ENCODE results near the gene NBEA.

NBEA gene

DNA sequence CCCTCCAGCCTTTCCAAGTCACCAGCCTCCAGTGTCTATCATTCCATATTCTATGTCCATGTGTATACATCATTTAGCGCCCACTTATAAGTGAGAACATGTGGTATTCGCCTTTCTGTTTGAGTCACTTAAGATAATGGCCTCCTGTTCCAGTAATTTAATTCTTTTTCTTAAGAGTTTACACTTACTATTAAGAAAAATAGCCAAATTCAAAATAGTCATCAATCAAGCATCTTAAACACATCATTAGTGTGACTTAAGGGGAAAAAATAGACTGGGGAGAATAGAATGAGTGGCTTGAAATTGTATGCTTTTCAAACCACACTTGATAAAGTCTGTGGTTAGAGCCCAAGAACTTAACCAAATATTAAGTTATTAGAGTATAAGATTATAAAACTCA lies 286.5 kb downstream of the NBEA start:
- no peak for DNase-seq
- Histone ChIP-seq H3K4me1 (ENCODE audit: control insufficient read depth, insufficient read depth, low read length, poor library complexity, severe bottlenecking) (no peaks in the 10 kb centered on the region), H3K9me3 (ENCODE audit: control insufficient read depth, low read length) (no peaks in the 10 kb centered on the region)

DNA sequence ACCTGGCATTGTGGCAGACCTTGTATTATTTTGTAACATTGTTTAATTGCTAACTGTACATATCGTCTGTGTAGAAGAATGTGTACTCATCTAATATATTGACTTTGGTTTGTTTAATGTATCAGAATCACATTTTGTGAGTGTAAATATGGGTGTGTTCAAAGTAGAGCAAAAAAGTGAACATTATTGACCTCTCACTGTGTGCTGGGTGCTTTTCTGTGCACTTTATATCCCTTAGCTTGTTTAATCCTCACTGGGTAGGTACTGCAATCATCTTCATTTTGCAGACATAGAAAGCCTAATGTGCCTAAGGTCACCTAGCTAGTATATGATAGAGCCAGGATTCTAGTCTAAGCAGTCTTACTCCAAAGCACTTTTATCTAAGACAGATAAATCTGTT lies 289.4 kb downstream of the NBEA start:
- no peak overlapping the region for H3K27ac ChIP-seq (ENCODE audit: insufficient read depth, low read length, poor library complexity, severe bottlenecking)
- no peaks in the 10 kb centered on the region for H3K4me1 ChIP-seq (ENCODE audit: control insufficient read depth, insufficient read depth, low read length, poor library complexity, severe bottlenecking)
- no peaks in the 10 kb centered on the region for H3K9me3 ChIP-seq (ENCODE audit: control insufficient read depth, low read length)
- no peaks in the 10 kb centered on the region for H3K27me3 ChIP-seq (replicated peaks; ENCODE audit: control insufficient read depth, insufficient read depth, low read length, poor library complexity, severe bottlenecking)
- no peaks in the 10 kb centered on the region for H3K36me3 ChIP-seq (ENCODE audit: control insufficient read depth, insufficient read depth, low read length)
- H3K4me3 ChIP-seq (ENCODE audit: insufficient read depth, low read depth, low read length, poor library complexity, severe bottlenecking): no peak overlapping the region
- no peak for DNase-seq

More for the DNA sequence above, 286.5 kb downstream of the NBEA start:
- H3K4me3 ChIP-seq (ENCODE audit: insufficient read depth, low read depth, low read length, poor library complexity, severe bottlenecking): no peak overlapping the region
- H3K27ac ChIP-seq (ENCODE audit: insufficient read depth, low read length, poor library complexity, severe bottlenecking): no peak overlapping the region
- H3K36me3 ChIP-seq (ENCODE audit: control insufficient read depth, insufficient read depth, low read length): no peaks in the 10 kb centered on the region
- H3K27me3 ChIP-seq (replicated peaks; ENCODE audit: control insufficient read depth, insufficient read depth, low read length, poor library complexity, severe bottlenecking): no peaks in the 10 kb centered on the region

DNA sequence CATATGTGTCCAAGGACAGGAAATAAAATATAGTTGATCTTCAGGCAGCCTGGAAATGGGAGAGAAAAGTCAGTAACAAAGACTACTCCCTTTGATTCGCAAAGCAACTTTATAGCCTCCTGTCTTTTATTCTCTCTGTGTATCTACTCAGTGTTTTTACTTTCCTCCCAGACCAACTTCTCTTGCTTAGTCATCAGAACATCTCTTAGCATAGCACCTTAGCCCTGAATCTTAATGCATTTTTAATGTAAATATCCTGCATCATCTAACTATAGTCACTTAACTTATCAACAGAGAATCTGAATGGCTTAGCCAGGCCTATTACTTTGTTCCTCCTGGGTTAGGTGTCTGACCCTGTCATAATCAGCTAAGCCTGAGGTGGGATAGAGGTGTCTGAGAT lies 296.2 kb downstream of the NBEA start:
- Histone ChIP-seq H3K9me3 (ENCODE audit: control insufficient read depth, low read length) (no peaks in the 10 kb centered on the region), H3K4me1 (ENCODE audit: control insufficient read depth, insufficient read depth, low read length, poor library complexity, severe bottlenecking) (no peaks in the 10 kb centered on the region), H3K4me3 (ENCODE audit: insufficient read depth, low read depth, low read length, poor library complexity, severe bottlenecking) (no peak overlapping the region), H3K27me3 (replicated peaks; ENCODE audit: control insufficient read depth, insufficient read depth, low read length, poor library complexity, severe bottlenecking) (no peaks in the 10 kb centered on the region), H3K36me3 (ENCODE audit: control insufficient read depth, insufficient read depth, low read length) (no peaks in the 10 kb centered on the region), H3K27ac (ENCODE audit: insufficient read depth, low read length, poor library complexity, severe bottlenecking) (no peak overlapping the region)
- no peak for DNase-seq

DNA sequence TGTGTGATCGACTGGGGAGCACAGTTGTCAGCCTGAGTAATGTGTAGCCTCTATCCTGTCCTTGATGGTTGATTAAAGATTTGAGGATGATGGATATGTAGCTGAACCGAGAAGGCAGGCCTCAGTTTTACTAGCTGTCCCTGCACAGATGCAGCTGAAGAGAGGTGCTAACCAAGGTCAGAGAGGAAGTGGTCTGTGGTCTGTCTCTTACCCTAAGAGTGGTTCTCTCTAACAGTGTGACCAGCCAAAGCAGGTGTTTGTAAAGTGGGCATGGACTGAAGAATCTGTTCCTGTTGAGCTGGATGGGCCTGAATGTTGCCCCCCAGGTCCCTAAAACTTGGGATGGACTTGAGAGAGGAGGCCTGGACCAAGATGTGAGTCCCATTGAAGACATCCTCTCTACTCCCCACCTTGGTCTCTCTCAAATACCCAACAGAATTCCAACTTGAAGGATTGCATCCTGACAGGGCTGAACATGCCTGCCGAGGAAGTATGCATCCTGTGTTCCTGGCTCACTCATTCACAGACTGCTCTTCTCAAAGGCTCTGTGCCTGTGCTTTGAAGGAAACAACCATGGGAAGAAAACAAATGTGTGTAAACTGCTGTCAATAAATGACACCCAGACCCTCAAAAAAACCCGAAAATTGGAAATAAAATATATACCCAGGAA lies 310.6 kb downstream of the NBEA start:
- DNase-seq: no peak
- Histone ChIP-seq H3K9me3 (ENCODE audit: control insufficient read depth, low read length) (no peaks in the 10 kb centered on the region), H3K4me3 (ENCODE audit: insufficient read depth, low read depth, low read length, poor library complexity, severe bottlenecking) (no peak overlapping the region), H3K27ac (ENCODE audit: insufficient read depth, low read length, poor library complexity, severe bottlenecking) (no peak overlapping the region), H3K36me3 (ENCODE audit: control insufficient read depth, insufficient read depth, low read length) (no peaks in the 10 kb centered on the region), H3K4me1 (ENCODE audit: control insufficient read depth, insufficient read depth, low read length, poor library complexity, severe bottlenecking) (no peaks in the 10 kb centered on the region), H3K27me3 (replicated peaks; ENCODE audit: control insufficient read depth, insufficient read depth, low read length, poor library complexity, severe bottlenecking) (no peaks in the 10 kb centered on the region)

DNA sequence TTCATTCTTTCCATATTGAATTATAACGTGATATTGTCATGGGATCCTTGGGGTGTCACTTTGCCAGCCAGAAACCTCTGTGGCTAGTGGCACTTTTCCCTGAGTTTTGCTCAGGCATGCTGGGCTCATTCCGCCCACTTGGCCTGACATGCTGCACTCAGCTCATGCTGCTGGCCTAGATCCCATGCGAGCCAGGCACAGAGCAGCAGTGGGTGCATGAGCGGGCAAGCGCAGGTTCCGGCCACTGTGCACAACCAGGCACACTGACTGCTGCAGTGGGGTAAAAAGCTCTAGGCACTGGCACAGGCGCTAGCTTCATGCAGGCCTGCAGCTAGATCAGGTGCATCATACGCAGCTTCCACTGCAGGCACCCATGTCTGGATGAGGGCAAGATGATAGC lies 313.2 kb downstream of the NBEA start:
- no peak overlapping the region for H3K4me3 ChIP-seq (ENCODE audit: insufficient read depth, low read depth, low read length, poor library complexity, severe bottlenecking)
- H3K36me3 ChIP-seq (ENCODE audit: control insufficient read depth, insufficient read depth, low read length): no peaks in the 10 kb centered on the region
- H3K9me3 ChIP-seq (ENCODE audit: control insufficient read depth, low read length): no peaks in the 10 kb centered on the region
- H3K27ac ChIP-seq (ENCODE audit: insufficient read depth, low read length, poor library complexity, severe bottlenecking): no peak overlapping the region
- H3K27me3 ChIP-seq (replicated peaks; ENCODE audit: control insufficient read depth, insufficient read depth, low read length, poor library complexity, severe bottlenecking): no peaks in the 10 kb centered on the region
- DNase-seq: no peak
- no peaks in the 10 kb centered on the region for H3K4me1 ChIP-seq (ENCODE audit: control insufficient read depth, insufficient read depth, low read length, poor library complexity, severe bottlenecking)

DNA sequence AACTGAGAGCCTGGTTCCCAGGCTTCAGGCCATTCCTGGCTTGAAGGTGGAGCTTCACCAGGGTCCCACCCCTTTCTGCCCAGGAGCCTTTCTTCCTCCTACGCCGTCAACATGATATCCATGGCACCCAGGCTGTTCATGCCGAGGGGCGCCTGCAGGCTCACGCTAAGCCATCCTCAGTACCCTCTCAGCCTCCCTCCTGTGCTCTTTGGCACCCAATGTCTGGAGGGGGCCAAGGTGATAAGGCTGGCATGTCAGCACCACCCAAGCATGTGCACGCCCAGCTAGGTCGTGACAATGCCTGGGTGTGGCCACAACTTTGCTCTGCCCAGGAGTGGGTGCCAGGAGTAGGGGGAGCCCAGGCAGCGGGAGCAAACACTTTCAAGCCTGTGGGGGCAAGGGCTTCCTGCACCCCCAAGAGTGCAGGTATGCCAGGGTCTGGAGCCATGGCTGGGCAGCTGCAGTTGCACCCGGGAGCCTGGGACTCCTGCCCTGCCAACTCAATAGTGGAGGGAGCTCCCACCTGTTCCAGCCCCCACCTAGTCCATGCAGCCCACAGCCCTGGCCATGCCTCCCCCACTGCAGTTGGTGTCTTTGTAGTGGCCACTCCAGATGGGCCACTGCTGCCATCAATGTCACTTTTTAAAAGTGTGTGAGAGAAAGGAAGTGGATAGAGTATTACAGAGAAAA lies 314.5 kb downstream of the NBEA start:
- Histone ChIP-seq H3K27me3 (replicated peaks; ENCODE audit: control insufficient read depth, insufficient read depth, low read length, poor library complexity, severe bottlenecking) (no peaks in the 10 kb centered on the region), H3K4me3 (ENCODE audit: insufficient read depth, low read depth, low read length, poor library complexity, severe bottlenecking) (no peak overlapping the region), H3K4me1 (ENCODE audit: control insufficient read depth, insufficient read depth, low read length, poor library complexity, severe bottlenecking) (no peaks in the 10 kb centered on the region), H3K36me3 (ENCODE audit: control insufficient read depth, insufficient read depth, low read length) (no peaks in the 10 kb centered on the region), H3K9me3 (ENCODE audit: control insufficient read depth, low read length) (no peaks in the 10 kb centered on the region), H3K27ac (ENCODE audit: insufficient read depth, low read length, poor library complexity, severe bottlenecking) (no peak overlapping the region)
- DNase-seq: no peak

DNA sequence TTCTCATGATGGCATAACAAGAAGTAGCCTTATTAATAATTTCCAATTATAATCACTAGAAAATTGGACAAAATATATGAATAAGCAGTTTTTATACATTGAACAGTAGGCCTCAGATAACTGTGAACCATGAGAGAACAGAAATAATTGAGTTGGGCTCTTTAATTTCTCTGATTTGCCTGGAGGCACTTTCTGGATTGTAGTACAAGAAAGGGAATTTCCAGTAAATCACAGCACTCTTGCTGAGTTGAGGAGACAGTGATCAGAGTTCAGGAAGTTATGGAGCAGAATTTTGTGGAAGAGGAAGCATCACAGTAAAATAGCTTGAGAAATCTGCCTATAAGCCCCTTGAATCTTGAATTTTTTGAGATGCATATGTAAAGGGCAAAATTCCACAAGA lies 318.2 kb downstream of the NBEA start:
- Histone ChIP-seq H3K4me3 (ENCODE audit: insufficient read depth, low read depth, low read length, poor library complexity, severe bottlenecking) (no peak overlapping the region), H3K36me3 (ENCODE audit: control insufficient read depth, insufficient read depth, low read length) (no peaks in the 10 kb centered on the region), H3K27me3 (replicated peaks; ENCODE audit: control insufficient read depth, insufficient read depth, low read length, poor library complexity, severe bottlenecking) (no peaks in the 10 kb centered on the region), H3K4me1 (ENCODE audit: control insufficient read depth, insufficient read depth, low read length, poor library complexity, severe bottlenecking) (no peaks in the 10 kb centered on the region), H3K9me3 (ENCODE audit: control insufficient read depth, low read length) (no peaks in the 10 kb centered on the region), H3K27ac (ENCODE audit: insufficient read depth, low read length, poor library complexity, severe bottlenecking) (no peak overlapping the region)
- DNase-seq: no peak

DNA sequence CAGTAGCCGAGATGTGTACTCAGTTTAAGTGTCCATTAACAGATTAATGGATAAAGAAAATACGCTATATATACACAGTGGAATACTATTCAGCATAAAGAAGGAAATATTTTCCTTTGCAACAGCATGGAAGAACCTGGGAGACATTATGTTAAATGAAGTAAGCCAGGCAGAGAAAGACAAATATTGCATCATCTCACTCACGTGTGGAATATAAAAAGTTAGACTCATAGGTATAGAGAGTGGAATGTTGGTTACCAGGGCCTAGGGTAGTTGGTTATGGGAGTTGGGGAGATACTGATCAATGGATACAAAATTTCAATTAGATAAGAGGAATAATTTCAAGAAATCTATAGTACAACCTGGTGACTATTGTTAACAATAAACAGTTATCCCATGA lies 324.3 kb downstream of the NBEA start:
- Histone ChIP-seq H3K36me3 (ENCODE audit: control insufficient read depth, insufficient read depth, low read length) (no peaks in the 10 kb centered on the region), H3K27ac (ENCODE audit: insufficient read depth, low read length, poor library complexity, severe bottlenecking) (no peak overlapping the region), H3K4me1 (ENCODE audit: control insufficient read depth, insufficient read depth, low read length, poor library complexity, severe bottlenecking) (no peaks in the 10 kb centered on the region), H3K9me3 (ENCODE audit: control insufficient read depth, low read length) (no peaks in the 10 kb centered on the region), H3K27me3 (replicated peaks; ENCODE audit: control insufficient read depth, insufficient read depth, low read length, poor library complexity, severe bottlenecking) (no peaks in the 10 kb centered on the region), H3K4me3 (ENCODE audit: insufficient read depth, low read depth, low read length, poor library complexity, severe bottlenecking) (no peak overlapping the region)
- DNase-seq: no peak

DNA sequence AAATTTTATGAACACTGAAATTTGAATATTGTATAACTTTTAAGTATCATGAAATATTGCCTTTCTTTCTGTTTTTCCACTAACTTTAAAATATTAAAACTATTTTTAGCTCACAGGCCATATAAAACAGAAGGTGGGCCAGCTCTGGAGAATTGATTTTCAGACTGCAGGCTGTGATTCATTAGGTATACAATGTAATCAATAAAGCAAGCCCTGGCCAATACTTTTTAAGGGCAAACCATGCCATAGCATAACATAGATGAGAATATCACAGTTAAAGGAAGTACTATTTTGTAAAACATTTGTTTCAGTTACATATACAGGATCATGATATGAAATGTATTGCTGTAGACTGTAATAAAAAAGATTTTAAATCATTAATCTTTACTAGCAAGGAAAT lies 336.8 kb downstream of the NBEA start:
- H3K4me3 ChIP-seq (ENCODE audit: insufficient read depth, low read depth, low read length, poor library complexity, severe bottlenecking): no peak overlapping the region
- H3K9me3 ChIP-seq (ENCODE audit: control insufficient read depth, low read length): no peaks in the 10 kb centered on the region
- no peak overlapping the region for H3K27ac ChIP-seq (ENCODE audit: insufficient read depth, low read length, poor library complexity, severe bottlenecking)
- H3K27me3 ChIP-seq (replicated peaks; ENCODE audit: control insufficient read depth, insufficient read depth, low read length, poor library complexity, severe bottlenecking): no peaks in the 10 kb centered on the region
- DNase-seq: no peak
- no peaks in the 10 kb centered on the region for H3K36me3 ChIP-seq (ENCODE audit: control insufficient read depth, insufficient read depth, low read length)
- H3K4me1 ChIP-seq (ENCODE audit: control insufficient read depth, insufficient read depth, low read length, poor library complexity, severe bottlenecking): no peaks in the 10 kb centered on the region

DNA sequence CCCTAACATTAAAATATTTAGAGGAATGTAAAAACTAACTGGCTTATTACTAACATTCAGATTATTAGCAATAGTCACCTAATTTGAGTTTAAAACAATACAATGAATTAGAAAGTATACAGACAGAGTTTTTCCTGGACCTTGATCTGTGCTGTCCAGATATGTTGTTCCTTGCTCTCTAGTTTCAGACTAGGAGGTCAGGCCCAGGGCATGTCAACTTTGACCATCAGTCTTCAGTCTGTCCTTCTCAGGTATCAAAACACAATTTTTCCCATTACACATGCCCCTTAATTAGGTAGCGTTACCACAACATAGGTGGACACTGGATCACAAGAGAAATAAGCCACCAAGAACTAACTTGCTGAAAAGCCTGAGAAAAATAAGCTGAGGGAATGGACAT lies 337.4 kb downstream of the NBEA start:
- Histone ChIP-seq H3K36me3 (ENCODE audit: control insufficient read depth, insufficient read depth, low read length) (no peaks in the 10 kb centered on the region), H3K27me3 (replicated peaks; ENCODE audit: control insufficient read depth, insufficient read depth, low read length, poor library complexity, severe bottlenecking) (no peaks in the 10 kb centered on the region), H3K4me3 (ENCODE audit: insufficient read depth, low read depth, low read length, poor library complexity, severe bottlenecking) (no peak overlapping the region), H3K9me3 (ENCODE audit: control insufficient read depth, low read length) (no peaks in the 10 kb centered on the region), H3K4me1 (ENCODE audit: control insufficient read depth, insufficient read depth, low read length, poor library complexity, severe bottlenecking) (no peaks in the 10 kb centered on the region), H3K27ac (ENCODE audit: insufficient read depth, low read length, poor library complexity, severe bottlenecking) (no peak overlapping the region)
- no peak for DNase-seq
